ENCODE results near the gene TMEM150A.
A peak's percentile ranks its signal among the peaks of the same experiment; 100 is the strongest.
"Not testable (repeated sequence)": the region's sequence is repeated elsewhere in the genome, so short reads cannot be mapped to it uniquely, and the experiment has no call there.

The TMEM150A gene

DNA sequence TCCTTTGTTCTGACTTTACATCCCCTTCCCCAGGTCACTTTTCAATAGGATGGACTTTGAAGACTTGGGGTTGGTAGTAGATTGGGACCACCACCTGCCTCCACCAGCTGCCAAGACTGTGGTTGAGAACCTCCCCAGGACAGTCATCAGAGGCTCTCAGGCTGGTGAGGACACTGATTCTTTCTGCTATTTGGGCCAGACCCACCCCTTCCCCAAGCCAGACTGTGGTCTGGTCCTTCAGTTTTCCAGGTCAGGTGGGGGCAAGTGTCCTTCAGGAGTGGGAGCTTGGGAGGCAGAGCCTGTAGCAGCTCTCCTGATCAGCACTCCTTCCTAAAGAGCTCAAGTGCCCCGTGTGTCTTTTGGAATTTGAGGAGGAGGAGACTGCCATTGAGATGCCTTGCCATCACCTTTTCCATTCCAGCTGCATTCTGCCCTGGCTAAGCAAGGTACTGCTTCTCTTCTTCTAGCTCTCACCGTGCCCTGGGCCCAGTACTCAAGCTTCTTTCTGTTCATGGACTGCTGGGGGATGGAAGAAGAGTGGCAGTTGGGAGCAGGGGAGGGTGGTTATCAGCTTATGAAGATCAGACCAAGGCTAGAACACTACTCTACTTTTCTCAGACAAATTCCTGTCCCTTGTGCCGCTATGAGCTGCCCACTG is 5.9 kb downstream of the TMEM150A start:
- TF ChIP-seq, protein P1, sequence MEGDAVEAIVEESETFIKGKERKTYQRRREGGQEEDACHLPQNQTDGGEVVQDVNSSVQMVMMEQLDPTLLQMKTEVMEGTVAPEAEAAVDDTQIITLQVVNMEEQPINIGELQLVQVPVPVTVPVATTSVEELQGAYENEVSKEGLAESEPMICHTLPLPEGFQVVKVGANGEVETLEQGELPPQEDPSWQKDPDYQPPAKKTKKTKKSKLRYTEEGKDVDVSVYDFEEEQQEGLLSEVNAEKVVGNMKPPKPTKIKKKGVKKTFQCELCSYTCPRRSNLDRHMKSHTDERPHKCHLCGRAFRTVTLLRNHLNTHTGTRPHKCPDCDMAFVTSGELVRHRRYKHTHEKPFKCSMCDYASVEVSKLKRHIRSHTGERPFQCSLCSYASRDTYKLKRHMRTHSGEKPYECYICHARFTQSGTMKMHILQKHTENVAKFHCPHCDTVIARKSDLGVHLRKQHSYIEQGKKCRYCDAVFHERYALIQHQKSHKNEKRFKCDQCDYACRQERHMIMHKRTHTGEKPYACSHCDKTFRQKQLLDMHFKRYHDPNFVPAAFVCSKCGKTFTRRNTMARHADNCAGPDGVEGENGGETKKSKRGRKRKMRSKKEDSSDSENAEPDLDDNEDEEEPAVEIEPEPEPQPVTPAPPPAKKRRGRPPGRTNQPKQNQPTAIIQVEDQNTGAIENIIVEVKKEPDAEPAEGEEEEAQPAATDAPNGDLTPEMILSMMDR (conservative IDR thresholded peaks at IDR 0.05; ENCODE audit: low read depth, low read length) = no peak
- no peak for DNase-seq (ENCODE audit: low read depth)

DNA sequence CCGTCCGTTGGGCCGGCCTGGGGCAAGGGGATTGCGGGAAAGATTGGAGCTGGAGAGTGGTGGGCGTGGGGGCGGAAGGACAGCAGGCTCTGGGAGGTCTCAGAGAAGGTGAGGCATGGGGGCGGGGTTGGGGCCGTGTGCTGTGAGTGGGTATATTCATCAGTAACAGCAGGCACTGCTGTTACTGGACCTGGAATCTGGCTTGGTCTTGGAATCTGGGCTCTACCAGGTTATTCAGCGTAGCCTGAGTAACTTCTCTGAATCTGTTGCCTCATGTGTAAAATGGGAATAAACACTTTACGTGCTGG is 6.5 kb downstream of the TMEM150A start:
- no peak for DNase-seq (ENCODE audit: low read depth)
- H3K4me3 ChIP-seq (ENCODE audit: low read length) = peak overlapping the region; percentile 97
- TF ChIP-seq, protein P1 (conservative IDR thresholded peaks at IDR 0.05; ENCODE audit: low read depth, low read length) = no peak

More for the DNA sequence above, 5.9 kb downstream of the TMEM150A start:
- H3K4me3 ChIP-seq (ENCODE audit: low read length) = peak overlapping the region; percentile 97

DNA sequence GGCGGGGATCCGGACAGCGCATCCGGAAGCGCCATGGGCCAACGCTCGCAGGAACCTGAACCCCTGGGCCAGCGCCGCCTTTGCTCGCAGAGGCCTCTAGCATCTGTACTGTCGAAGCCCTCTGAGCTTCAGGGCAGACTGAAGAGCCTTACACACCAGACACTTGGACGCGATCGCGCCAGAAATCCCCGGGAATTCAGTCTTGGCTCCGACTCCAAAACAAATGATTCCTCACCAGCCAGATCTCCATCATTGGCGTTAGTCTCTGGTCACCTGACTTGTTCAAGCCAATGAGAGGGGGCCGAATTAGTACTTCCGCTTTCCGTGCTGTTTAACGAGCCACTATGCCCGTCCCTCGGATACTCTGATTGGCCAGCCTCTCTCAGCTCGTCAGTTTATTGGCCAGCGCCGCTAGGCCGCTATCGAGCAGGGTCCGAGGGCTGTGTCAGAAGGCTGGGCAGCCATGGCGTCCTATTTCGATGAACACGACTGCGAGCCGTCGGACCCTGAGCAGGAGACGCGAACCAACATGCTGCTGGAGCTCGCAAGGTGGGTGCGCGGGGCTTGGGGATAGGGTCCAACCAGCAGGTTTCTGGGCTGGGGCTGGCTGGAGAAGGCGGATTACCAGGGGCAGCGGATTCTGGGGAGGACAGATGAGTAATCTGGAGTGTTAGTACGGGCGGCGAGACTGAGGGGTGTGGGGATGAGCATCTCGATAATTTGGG is 7.0 kb downstream of the TMEM150A start, which contains the start of gene RNF181:
Gene RNF181, plus strand, starts transcription at position 445 of the 725 bp plus-strand sequence. Its CDS starts 19 bp downstream, at position 464.
- peak; percentile 97 for DNase-seq (ENCODE audit: low read depth)
- TF ChIP-seq, protein P1 (conservative IDR thresholded peaks at IDR 0.05; ENCODE audit: low read depth, low read length) = no peak
- H3K4me3 ChIP-seq (ENCODE audit: low read length) = peak within 1 kb of the TSS; percentile 97

DNA sequence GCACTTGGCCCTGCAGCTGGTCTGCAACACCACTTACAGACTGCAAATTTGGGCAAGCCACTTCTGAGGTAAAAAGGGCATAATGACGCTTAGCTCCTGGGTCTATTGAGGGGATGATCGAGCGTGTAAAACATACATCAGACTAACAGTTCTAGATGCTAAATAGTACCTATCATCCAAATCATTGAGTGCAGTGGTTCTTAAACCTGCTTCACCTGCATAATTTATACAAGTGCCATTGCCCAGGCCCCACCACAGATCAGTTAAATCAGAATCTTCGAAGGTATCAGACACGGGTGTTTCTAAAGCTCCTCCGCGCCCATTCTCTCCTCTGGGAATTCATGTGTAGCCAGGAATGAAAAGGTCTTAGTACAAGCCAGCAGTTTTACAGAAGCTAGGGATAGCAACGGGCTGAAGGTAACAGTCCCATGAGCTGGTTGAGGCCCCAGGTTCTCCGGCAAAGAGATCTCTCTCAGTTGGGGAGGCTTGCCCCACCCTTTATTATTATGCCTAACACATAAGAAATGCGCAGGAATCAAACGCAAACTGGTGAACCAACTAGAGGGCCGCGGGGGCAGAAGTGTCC is 7.7 kb downstream of the TMEM150A start:
- no peak for DNase-seq (ENCODE audit: low read depth)
- peak overlapping the region; percentile 97 for H3K4me3 ChIP-seq (ENCODE audit: low read length)
- TF ChIP-seq, protein P1 (conservative IDR thresholded peaks at IDR 0.05; ENCODE audit: low read depth, low read length) = no peak

DNA sequence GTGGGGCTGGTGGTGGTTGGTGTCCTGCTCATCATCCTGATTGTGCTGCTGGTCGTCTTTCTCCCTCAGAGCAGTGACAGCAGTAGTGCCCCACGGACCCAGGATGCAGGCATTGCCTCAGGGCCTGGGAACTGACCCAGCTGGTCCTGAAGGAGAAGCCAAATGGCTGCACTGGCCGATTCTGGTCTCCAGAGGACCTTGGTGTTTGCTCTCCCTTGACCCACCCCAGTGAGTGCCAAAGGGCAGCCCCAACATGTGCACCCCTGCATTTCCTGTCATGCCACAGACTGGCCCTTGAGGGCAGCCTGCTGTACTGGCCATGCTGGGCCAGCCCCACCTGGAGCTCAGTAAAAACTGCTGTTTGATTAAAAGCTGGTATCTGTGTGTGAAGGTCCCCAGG is 9.5 kb downstream of the TMEM150A start:
- no peak overlapping the region for H3K4me3 ChIP-seq (ENCODE audit: low read length)
- TF ChIP-seq, protein P1 (conservative IDR thresholded peaks at IDR 0.05; ENCODE audit: low read depth, low read length) = no peak
- no peak for DNase-seq (ENCODE audit: low read depth)

DNA sequence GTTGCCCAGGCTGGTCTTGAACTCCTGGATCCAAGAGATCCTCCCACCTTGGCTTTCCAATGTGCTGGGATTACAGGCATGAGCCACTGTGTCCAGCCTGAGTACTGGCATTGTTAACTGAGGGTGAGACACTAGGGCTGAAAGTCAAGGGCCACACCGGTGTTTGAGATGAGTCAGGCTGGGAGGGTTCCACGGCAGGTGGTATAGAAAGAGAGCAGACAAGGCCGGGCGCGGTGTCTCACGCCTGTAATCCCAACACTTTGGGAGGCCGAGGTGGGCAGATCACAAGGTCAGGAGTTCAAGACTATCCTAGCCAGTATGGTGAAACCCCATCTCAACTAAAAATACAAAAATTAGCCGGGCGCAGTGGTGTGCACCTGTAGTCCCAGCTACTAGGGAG is 10.2 kb downstream of the TMEM150A start:
- not testable (repeated sequence) for DNase-seq (ENCODE audit: low read depth); H3K4me3 ChIP-seq (ENCODE audit: low read length)

DNA sequence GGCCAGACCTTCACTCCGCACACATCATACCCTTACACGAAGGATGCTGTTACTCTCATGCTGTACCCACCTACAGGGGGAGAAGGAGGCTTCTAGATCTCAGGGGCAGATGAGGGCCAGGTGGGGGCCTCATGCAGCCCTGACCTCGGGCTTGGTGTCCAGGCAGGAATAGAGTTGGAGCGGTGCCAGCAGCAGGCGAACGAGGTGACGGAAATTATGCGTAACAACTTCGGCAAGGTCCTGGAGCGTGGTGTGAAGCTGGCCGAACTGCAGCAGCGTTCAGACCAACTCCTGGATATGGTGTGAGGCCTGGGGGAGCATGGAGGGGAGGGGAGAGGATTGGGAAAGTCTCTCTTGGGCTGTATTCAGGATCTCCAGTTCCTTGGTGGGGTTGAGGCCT is 10.9 kb downstream of the TMEM150A start:
- TF ChIP-seq, protein P1 (conservative IDR thresholded peaks at IDR 0.05; ENCODE audit: low read depth, low read length) = no peak
- H3K4me3 ChIP-seq (ENCODE audit: low read length) = no peak overlapping the region
- no peak for DNase-seq (ENCODE audit: low read depth)

All from retinal pigment epithelial cell (primary cell).